SU-DHL-6 (cell line): ENCODE measurements around the gene IQCF2.

Experiments
- CTCF ChIP-seq: fragments of 200-600 bp; sonication (generic); IDR thresholded peaks from one replicate; pipeline ENCODE4 v1.5.1; 2017; ENCODE audit warnings: antibody characterized with exemption, mild to moderate bottlenecking, low read length, moderate library complexity; ENCODE audit not compliant: insufficient read depth, poor library complexity, severe bottlenecking
- EZH2phosphoT487 ChIP-seq: fragments of 200-600 bp; sonication (generic), shearing (Covaris generic); conservative IDR thresholded peaks from 2 replicates; pipeline ENCODE4 v1.6.1; 2018; ENCODE audit warnings: mild to moderate bottlenecking, antibody characterized with exemption, low read length, moderate library complexity, mixed read lengths

GRCh38 chr3:51830836-51831385 is 30.5 kb upstream of the IQCF2 start:
- TF ChIP-seq CTCF (no peak), EZH2phosphoT487 (no peak)
